ENCODE results near the gene FAM181A. TPM values are rescaled to one million over a fixed set of nuclear protein-coding genes. Genes with fewer than 3 reads are reported as not detected.

The FAM181A gene
- total and polyA plus RNA-seq, 7 donors, result not detected

DNA sequence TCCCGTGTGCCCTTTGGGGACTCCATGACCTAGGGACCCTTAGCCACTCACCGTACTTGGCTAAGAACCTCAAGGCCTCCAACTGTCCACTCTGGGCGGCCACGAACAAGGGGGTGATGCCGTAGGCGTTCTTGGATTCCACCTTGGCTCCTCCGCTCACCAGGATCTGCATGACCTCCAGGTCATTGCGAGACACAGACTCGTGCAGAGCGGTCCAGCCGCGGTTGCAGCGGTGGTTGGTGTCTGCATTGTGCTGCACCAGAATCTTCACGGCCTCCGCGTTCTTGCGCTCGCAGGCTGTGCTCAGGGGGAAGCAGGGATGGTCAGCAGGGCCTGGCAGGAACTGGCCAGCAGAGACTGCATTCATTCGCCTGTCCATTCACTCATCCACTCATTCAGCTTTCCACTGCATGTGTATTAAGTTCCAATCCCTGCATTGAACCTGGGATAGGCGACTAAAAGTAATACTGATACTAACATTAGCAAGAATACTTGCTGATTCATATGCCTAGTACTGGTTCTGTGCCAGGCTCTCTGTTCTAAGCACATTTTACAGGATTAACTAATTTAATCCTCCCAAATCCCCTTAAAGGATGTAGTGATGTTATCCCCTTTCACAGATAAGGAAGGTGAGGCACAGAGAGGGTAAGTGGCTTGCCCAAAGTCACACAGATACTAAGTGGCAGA lies 23.9 kb downstream of the FAM181A start:
- Histone ChIP-seq H3K27me3 (no peaks in the 10 kb centered on the region), H3K36me3 (peaks cover 30 to 80% (median 46%) of the 10 kb centered on the region in 4 donors), H3K27ac (peak overlapping the region; percentile 77 to 92 (median 80)), H3K4me3 (no peak overlapping the region), H3K4me1 (peaks cover 0 to 45% (median 39%) of the 10 kb centered on the region in 4 donors), H3K9me3 (no peaks in the 10 kb centered on the region)
- 86 to 89% methylated on average over 20 of the region's 20 CpGs for WGBS, 2 donors
- TF ChIP-seq EP300 (IDR thresholded peaks at IDR 0.05), result no peak
- no peak for TF ChIP-seq POLR2A (IDR thresholded peaks at IDR 0.05)
- TF ChIP-seq, protein P1, sequence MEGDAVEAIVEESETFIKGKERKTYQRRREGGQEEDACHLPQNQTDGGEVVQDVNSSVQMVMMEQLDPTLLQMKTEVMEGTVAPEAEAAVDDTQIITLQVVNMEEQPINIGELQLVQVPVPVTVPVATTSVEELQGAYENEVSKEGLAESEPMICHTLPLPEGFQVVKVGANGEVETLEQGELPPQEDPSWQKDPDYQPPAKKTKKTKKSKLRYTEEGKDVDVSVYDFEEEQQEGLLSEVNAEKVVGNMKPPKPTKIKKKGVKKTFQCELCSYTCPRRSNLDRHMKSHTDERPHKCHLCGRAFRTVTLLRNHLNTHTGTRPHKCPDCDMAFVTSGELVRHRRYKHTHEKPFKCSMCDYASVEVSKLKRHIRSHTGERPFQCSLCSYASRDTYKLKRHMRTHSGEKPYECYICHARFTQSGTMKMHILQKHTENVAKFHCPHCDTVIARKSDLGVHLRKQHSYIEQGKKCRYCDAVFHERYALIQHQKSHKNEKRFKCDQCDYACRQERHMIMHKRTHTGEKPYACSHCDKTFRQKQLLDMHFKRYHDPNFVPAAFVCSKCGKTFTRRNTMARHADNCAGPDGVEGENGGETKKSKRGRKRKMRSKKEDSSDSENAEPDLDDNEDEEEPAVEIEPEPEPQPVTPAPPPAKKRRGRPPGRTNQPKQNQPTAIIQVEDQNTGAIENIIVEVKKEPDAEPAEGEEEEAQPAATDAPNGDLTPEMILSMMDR (IDR thresholded peaks at IDR 0.05), result no peak
- TF ChIP-seq POLR2AphosphoS5 (IDR thresholded peaks at IDR 0.05), result no peak
- intact Hi-C loops (cut with DNase I), result no loop called here
- no peak for DNase-seq

DNA sequence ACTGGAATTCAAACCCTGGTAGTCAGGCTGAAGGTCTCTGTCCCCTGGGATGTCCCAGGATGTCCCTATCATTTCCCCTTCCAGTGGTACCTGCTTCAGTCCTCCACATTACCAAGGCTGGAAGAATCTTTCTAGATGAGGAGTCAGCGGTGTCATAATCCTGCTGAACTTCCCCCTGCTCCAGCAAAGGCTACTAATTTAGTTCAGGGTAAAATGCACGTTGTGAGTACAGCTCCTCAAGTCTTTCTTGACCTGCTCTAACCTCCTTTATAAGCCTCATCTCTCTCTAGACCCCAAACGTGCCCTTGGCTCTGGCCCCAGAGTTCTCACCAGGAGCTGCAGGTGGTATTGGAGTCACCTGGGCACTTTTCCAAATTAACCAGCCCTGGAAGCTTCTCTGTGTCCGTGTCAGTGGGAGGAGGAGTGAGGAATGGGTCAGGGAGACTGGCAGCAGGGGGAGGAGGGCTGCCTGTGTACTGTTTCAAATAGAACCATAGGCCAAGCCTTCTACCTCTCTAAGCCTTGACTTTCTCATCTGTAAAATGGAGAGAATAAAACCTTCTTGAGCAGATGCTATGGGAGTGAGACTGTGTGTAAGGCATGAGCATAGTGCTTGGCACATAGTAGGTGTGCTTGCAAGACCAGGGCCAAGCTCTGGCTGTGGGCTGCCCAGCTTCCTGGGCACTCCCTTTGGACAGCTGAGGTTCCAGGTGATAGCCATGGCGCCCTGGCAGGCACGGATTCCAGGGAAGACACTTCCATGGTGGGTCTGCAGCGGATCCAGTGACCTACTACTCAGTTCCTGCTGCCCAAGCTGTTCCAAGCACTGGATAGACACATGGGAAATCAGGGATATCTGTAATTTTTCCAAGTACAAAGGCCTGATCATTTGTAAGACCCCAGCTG lies 24.7 kb downstream of the FAM181A start:
- Histone ChIP-seq H3K4me1 (peaks cover 0 to 51% (median 45%) of the 10 kb centered on the region in 4 donors), H3K4me3 (no peak overlapping the region), H3K9me3 (no peaks in the 10 kb centered on the region), H3K27me3 (no peaks in the 10 kb centered on the region), H3K27ac (peak overlapping the region; percentile 77 to 92 (median 80)), H3K36me3 (peaks cover 22 to 72% (median 38%) of the 10 kb centered on the region in 4 donors)
- 44 to 67% methylated on average over 7 of the region's 7 CpGs for WGBS, 2 donors
- intact Hi-C loops (cut with DNase I), result no loop called here
- TF ChIP-seq POLR2A (IDR thresholded peaks at IDR 0.05) (no peak), POLR2AphosphoS5 (IDR thresholded peaks at IDR 0.05) (no peak), EP300 (IDR thresholded peaks at IDR 0.05) (no peak)
- TF ChIP-seq, protein P1 (IDR thresholded peaks at IDR 0.05), result no peak
- no peak for DNase-seq

DNA sequence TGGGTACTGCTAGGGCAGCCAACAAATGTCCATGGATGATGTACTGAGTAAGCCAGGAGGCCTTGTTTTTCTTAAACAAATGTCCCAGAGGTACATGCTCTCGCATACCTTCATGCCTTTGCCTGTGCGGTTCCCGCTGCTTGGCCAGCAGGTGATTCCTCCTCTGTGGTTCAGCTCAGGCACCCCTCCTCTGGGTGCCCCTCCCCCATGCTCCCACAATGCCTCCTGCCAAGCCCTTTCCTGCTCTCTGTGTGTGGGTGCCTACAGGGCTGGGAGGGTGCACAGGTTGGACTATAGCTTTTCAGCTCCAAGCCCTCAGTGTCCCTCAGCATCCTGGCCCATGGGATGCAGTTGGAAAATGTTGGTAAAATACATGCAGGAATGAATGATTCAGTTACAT lies 25.7 kb downstream of the FAM181A start:
- Histone ChIP-seq H3K27me3 (no peaks in the 10 kb centered on the region), H3K9me3 (no peaks in the 10 kb centered on the region), H3K36me3 (peaks cover 15 to 65% (median 32%) of the 10 kb centered on the region in 4 donors), H3K4me1 (peaks cover 0 to 61% (median 54%) of the 10 kb centered on the region in 4 donors), H3K4me3 (no peak overlapping the region), H3K27ac (peak overlapping the region; percentile 77 to 92 (median 80))
- no peak for DNase-seq
- TF ChIP-seq POLR2AphosphoS5 (IDR thresholded peaks at IDR 0.05) (no peak), EP300 (IDR thresholded peaks at IDR 0.05) (no peak), POLR2A (IDR thresholded peaks at IDR 0.05) (no peak)
- TF ChIP-seq, protein P1 (IDR thresholded peaks at IDR 0.05), result no peak
- 59 to 82% methylated on average over 3 of the region's 3 CpGs for WGBS, 2 donors
- intact Hi-C loops (cut with DNase I), result no loop called here

DNA sequence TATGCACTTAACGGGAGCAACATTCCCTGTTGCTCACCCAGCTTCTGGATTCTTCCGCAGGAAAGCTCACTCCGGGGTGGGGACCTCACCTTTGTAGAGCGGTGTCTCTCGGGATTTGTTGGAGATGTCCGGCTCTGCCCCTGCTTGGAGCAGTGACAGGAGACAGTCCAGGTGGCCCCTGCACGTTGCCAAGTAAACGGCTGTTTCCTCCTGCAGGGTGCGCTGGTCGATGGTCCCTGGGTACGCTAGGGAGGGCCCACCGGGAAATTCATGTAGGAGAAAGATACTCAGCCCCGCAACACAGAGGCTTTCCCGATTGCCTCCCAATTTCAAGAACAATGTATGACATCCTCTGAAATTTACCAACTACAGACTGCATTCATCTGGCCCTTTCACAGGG lies 26.1 kb downstream of the FAM181A start:
- H3K36me3 ChIP-seq, result peaks cover 15 to 62% (median 32%) of the 10 kb centered on the region in 4 donors
- H3K27me3 ChIP-seq, result no peaks in the 10 kb centered on the region
- intact Hi-C loops (cut with DNase I), result no loop called here
- DNase-seq, result no peak
- peaks cover 0 to 65% (median 58%) of the 10 kb centered on the region in 4 donors for H3K4me1 ChIP-seq
- H3K4me3 ChIP-seq, result no peak overlapping the region
- 58 to 68% methylated on average over 14 of the region's 14 CpGs for WGBS, 2 donors
- H3K27ac ChIP-seq, result peak overlapping the region; percentile 77 to 92 (median 80)
- H3K9me3 ChIP-seq, result no peaks in the 10 kb centered on the region
- TF ChIP-seq POLR2A (IDR thresholded peaks at IDR 0.05) (no peak), POLR2AphosphoS5 (IDR thresholded peaks at IDR 0.05) (peak in 3 of 4 donors; percentile 50 to 76 (median 71)), EP300 (IDR thresholded peaks at IDR 0.05) (no peak)
- TF ChIP-seq, protein P1 (IDR thresholded peaks at IDR 0.05), result peak in 3 of 4 experiments; percentile 21 to 29 (median 29)

Measured in sigmoid colon (tissue), 7 donors.